Colonic mucosa (tissue), 4 donors: ENCODE data around the gene CNOT2. TPM values are rescaled to one million over a fixed set of nuclear protein-coding genes. Genes with fewer than 3 reads are reported as not detected.

ENCODE experiments used
- DNase-seq: peaks from one replicate; pipeline ENCODE4 v3.0.0-alpha.2; 2020
- H3K27ac ChIP-seq: fragments of 200-600 bp; one replicate; pipeline ENCODE4 v1.8.0; 2021
- H3K27me3 ChIP-seq: fragments of 200-600 bp; one replicate; pipeline ENCODE4 v1.8.0; 2021
- H3K36me3 ChIP-seq: fragments of 200-600 bp; one replicate; pipeline ENCODE4 v1.8.0; 2021
- H3K4me1 ChIP-seq: fragments of 200-600 bp; one replicate; pipeline ENCODE4 v1.8.0; 2021; ENCODE audit warnings: mild to moderate bottlenecking
- H3K4me3 ChIP-seq: fragments of 200-600 bp; one replicate; pipeline ENCODE4 v1.8.0; 2021
- H3K9ac ChIP-seq, 2 donors: one replicate each; pipeline ENCODE4 v1.7.0; 2013; ENCODE audit warnings: control low read depth in 2 of 2, low read depth in 2 of 2, low read length in 2 of 2
- H3K9me3 ChIP-seq: fragments of 200-600 bp; one replicate; pipeline ENCODE4 v1.8.0; 2021
- intact Hi-C: fragments of 100-400 bp; cut with DNase I; formaldehyde crosslinking; loops from one replicate; pipeline ENCODE4 v1.14.1; 2022
- total RNA-seq, 2 donors: library from RNA; stranded (reverse); fragmentation: NEBNext Ultra II Directional in 1 of 2; extraction: Animal tissue kit (Norgen Biotek cat#: 25700) in 1 of 2; gene quantifications; one replicate each; pipeline ENCODE4 v1.2.1, GENCODE V29; 2021
- TF ChIP-seq, protein P1 (sequence below): fragments of 200-600 bp; IDR thresholded peaks from one replicate; pipeline ENCODE4 v1.8.0; 2022; ENCODE audit warnings: antibody characterized with exemption, mild to moderate bottlenecking
- donor health status: healthy.
- donor health status: DM: no; HTN: no; CAD: no.
- donor health status: DM: no; HTN: no; CAD: no.

The CNOT2 gene
- total RNA-seq, 2 donors from 2014 or later = 55.2 to 80.3 TPM

DNA sequence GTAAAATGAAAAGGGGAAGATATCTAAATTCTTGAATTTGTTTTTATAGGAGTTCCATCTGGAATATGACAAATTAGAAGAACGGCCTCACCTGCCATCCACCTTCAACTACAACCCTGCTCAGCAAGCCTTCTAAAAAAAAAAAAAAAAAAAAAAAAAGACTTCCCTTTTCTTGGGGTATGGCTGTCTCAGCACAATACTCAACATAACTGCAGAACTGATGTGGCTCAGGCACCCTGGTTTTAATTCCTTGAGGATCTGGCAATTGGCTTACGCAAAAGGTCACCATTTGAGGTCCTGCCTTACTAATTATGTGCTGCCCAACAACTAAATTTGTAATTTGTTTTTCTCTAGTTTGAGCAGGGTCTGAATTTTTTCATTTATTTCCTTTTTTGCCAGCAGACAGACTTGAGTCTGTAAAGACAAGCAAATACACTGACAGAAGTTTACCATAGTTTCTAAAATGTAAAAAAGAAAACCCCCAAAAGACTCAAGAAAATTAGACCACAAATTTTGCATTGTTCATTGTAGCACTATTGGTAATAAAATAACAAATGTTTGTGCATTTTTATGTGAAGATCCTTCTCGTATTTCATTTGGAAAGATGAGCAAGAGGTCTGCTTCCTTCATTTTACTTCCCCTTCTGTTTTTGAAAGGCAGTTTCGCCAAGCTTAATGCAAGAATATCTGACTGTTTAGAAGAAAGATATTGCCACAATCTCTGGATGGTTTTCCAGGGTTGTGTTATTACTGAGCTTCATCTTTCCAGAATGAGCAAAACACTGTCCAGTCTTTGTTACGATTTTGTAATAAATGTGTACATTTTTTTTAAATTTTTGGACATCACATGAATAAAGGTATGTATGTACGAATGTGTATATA is 110.8 kb downstream of the CNOT2 start:
- Histone ChIP-seq H3K9me3 (no peaks in the 10 kb centered on the region), H3K36me3 (no peaks in the 10 kb centered on the region), H3K27ac (no peak overlapping the region), H3K4me3 (no peak overlapping the region), H3K4me1 (no peaks in the 10 kb centered on the region), H3K27me3 (no peaks in the 10 kb centered on the region), H3K9ac (no peak overlapping the region)
- no peak for DNase-seq
- intact Hi-C loops = no loop called here
- TF ChIP-seq, protein P1, sequence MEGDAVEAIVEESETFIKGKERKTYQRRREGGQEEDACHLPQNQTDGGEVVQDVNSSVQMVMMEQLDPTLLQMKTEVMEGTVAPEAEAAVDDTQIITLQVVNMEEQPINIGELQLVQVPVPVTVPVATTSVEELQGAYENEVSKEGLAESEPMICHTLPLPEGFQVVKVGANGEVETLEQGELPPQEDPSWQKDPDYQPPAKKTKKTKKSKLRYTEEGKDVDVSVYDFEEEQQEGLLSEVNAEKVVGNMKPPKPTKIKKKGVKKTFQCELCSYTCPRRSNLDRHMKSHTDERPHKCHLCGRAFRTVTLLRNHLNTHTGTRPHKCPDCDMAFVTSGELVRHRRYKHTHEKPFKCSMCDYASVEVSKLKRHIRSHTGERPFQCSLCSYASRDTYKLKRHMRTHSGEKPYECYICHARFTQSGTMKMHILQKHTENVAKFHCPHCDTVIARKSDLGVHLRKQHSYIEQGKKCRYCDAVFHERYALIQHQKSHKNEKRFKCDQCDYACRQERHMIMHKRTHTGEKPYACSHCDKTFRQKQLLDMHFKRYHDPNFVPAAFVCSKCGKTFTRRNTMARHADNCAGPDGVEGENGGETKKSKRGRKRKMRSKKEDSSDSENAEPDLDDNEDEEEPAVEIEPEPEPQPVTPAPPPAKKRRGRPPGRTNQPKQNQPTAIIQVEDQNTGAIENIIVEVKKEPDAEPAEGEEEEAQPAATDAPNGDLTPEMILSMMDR = no peak

- no peak overlapping the region for H3K9ac ChIP-seq
- no peaks in the 10 kb centered on the region for H3K36me3 ChIP-seq
- H3K27ac ChIP-seq = no peak overlapping the region
- DNase-seq = no peak
- H3K27me3 ChIP-seq = no peaks in the 10 kb centered on the region
- intact Hi-C loops = no loop called here
- H3K9me3 ChIP-seq = no peaks in the 10 kb centered on the region
- H3K4me3 ChIP-seq = no peak overlapping the region
- TF ChIP-seq, protein P1 = no peak
- H3K4me1 ChIP-seq = no peaks in the 10 kb centered on the region
Measured at GRCh38 chr12:70354787-70355186, 111.6 kb downstream of the CNOT2 start.

DNA sequence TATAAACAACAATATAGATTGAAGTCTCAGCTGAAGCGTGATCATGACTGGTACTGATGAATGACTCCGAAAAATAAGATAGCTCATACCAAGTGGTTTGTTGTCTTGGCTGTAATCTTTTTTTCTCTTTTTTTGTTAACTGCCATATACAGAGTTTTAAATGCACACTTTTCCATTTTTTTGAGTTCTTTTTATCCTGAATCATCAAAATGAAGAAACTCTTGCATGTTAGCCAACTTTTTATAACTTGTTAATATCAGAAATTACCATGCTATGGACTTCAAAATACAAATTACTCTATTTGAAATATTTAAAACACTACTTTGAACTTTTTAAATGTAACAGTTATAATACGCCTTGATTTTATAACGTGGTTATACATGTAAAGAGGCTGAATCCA is 112.7 kb downstream of the CNOT2 start:
- Histone ChIP-seq H3K27me3 (no peaks in the 10 kb centered on the region), H3K27ac (no peak overlapping the region), H3K36me3 (no peaks in the 10 kb centered on the region), H3K9me3 (no peaks in the 10 kb centered on the region), H3K4me3 (no peak overlapping the region), H3K4me1 (no peaks in the 10 kb centered on the region), H3K9ac (no peak overlapping the region)
- TF ChIP-seq, protein P1 = no peak
- intact Hi-C loops = no loop called here
- DNase-seq = no peak

GRCh38 chr12:70359458-70360197 is 116.4 kb downstream of the CNOT2 start:
- intact Hi-C loops = loop anchor here (10.0 kb wide), 1 partner anchor 215 kb away; no protein-coding TSS in a partner anchor
- TF ChIP-seq, protein P1 = no peak

DNA sequence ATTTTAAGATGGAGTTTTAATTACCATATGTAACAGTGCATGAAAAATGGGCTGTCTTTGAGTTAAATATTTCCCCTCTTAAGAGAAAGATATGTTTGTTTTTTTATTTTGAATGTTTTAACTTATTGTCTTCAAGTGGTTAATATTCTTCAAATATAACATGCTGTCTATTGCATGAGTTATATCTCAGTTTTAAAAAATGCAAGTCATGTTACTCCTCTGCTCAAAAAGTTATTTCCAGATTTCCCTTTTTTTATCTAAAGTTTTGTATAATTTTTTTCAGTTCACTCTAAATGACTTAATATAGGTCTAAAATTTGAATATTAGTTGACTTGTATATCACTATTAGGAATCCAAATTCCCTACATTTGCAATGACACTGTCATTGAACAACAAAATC is 117.0 kb downstream of the CNOT2 start:
- Histone ChIP-seq H3K36me3 (no peaks in the 10 kb centered on the region), H3K9ac (no peak overlapping the region), H3K4me1 (peaks cover 3% of the 10 kb centered on the region), H3K4me3 (no peak overlapping the region), H3K27ac (no peak overlapping the region), H3K27me3 (peaks cover 4% of the 10 kb centered on the region), H3K9me3 (no peaks in the 10 kb centered on the region)
- DNase-seq = no peak
- intact Hi-C loops = loop anchor here (10.0 kb wide), 1 partner anchor 215 kb away; no protein-coding TSS in a partner anchor
- TF ChIP-seq, protein P1 = no peak

More at GRCh38 chr12:70359458-70360197, 116.4 kb downstream of the CNOT2 start:
- Histone ChIP-seq H3K4me1 (no peaks in the 10 kb centered on the region), H3K27me3 (peaks cover 4% of the 10 kb centered on the region), H3K4me3 (no peak overlapping the region), H3K36me3 (no peaks in the 10 kb centered on the region), H3K9me3 (no peaks in the 10 kb centered on the region), H3K9ac (no peak overlapping the region), H3K27ac (no peak overlapping the region)
- DNase-seq = no peak
